ENCODE data around the gene CYP4B1.
"Not testable (repeated sequence)": the region's sequence is repeated elsewhere in the genome, so short reads cannot be mapped to it uniquely, and the experiment has no call there.

Gene CYP4B1

DNA sequence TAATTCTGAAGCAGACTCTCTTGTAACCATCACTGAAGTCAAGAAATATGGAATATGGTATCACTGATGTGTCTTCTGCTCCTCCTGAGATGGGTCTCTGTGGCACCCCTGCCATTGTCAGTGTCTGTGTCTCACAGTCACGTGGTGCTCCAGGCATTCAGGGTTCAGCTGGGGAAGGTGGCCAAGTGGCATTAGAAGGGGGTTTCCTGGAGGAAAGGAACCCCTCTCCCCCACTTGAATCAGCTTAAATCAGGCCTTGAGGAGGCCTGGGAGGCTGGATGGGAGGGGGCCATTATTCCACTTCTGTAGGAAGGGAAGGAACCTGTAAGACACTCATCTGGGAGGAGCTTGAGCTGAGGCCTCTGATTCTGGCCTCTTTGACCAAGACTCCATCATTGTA lies 20.5 kb downstream of the CYP4B1 start:
- peaks cover 30% of the 10 kb centered on the region for H3K27me3 Mint-ChIP-seq
- H3K9me3 Mint-ChIP-seq = no peaks in the 10 kb centered on the region
- H3K4me3 Mint-ChIP-seq = no peak overlapping the region
- H3K4me1 Mint-ChIP-seq = no peaks in the 10 kb centered on the region
- H3K36me3 Mint-ChIP-seq = no peaks in the 10 kb centered on the region
- no peak overlapping the region for H3K27ac Mint-ChIP-seq
- ATAC-seq = no peak

DNA sequence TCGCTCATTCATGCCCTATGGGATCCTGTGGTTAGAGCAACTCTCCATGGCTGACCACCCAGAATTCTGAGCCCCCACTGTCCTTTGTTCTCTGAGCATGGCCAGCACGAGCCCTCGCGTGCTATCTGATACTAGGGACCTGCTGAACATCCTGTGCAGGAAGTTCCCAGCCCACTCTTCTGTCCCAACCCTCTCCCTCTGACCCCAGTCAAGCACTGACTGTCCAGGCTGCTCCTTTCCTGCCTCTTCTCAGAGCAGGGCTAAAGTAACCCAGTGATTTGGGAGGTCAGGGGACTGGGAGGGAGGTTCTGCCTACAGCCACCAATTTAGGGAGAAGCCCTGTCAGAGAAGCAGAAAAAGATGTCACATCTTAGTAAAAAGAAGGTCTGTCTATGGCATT lies 21.2 kb downstream of the CYP4B1 start:
- no peaks in the 10 kb centered on the region for H3K36me3 Mint-ChIP-seq
- peaks cover 26% of the 10 kb centered on the region for H3K27me3 Mint-ChIP-seq
- no peaks in the 10 kb centered on the region for H3K4me1 Mint-ChIP-seq
- ATAC-seq = no peak
- no peak overlapping the region for H3K27ac Mint-ChIP-seq
- no peaks in the 10 kb centered on the region for H3K9me3 Mint-ChIP-seq
- H3K4me3 Mint-ChIP-seq = no peak overlapping the region

DNA sequence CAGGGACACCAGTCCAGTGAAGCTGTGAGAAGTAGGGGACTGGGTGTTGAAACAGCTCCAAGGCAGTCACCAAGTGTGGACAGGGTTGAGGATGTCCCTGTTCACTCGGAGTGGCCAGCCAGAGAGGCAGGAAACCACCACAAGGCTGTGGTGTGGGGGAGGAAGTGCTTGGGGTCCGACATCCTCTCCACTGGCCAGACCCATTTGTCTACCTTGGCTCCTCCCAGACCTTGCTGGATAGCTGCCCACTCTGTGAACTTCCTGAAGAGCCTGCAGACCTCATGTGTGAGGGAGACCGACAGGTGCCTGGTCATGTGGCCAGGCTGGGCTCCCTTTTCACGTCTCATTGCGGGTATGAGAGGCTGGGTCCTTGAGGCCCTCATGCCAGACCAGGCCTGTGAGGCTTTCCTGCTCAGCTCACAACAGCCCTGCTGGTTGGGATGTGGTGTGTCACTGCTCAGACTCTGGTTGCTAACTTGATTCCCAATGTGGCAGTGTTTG lies 21.8 kb downstream of the CYP4B1 start:
- peaks cover 26% of the 10 kb centered on the region for H3K27me3 Mint-ChIP-seq
- H3K9me3 Mint-ChIP-seq = no peaks in the 10 kb centered on the region
- H3K4me3 Mint-ChIP-seq = no peak overlapping the region
- no peaks in the 10 kb centered on the region for H3K36me3 Mint-ChIP-seq
- no peak for ATAC-seq
- H3K27ac Mint-ChIP-seq = no peak overlapping the region
- H3K4me1 Mint-ChIP-seq = no peaks in the 10 kb centered on the region

DNA sequence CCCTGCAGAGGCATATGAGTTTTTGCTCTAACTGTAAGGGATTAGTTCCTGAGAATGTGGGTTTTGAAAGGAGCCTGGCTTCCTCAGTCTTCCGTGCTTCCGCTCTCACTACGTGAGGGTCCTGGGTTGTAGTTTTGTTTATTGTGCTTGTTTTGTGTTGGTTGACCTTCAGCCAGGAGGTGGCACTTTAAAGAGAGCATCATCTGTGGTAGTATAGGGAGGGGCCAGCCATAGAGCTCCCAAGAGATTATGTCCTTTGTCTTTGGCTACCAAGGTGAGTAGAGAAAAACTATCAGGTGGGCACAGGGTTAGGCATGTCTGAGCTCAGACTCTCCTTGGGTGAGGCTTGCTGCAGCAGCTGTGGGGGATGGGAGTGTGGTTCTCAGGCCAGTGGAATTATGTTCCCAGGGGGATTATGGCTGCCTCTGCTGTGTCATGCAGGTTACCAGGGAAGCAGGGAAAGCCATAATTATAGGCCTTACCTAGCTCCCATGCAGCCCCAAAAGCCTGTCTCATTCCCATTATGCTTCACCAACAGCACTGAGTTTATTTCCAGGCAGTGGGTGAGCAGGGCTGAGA lies 23.5 kb downstream of the CYP4B1 start:
- Mint-ChIP-seq H3K27ac (no peak overlapping the region), H3K4me3 (no peak overlapping the region), H3K9me3 (no peaks in the 10 kb centered on the region), H3K36me3 (no peaks in the 10 kb centered on the region), H3K4me1 (no peaks in the 10 kb centered on the region), H3K27me3 (peaks cover 19% of the 10 kb centered on the region)
- no peak for ATAC-seq

DNA sequence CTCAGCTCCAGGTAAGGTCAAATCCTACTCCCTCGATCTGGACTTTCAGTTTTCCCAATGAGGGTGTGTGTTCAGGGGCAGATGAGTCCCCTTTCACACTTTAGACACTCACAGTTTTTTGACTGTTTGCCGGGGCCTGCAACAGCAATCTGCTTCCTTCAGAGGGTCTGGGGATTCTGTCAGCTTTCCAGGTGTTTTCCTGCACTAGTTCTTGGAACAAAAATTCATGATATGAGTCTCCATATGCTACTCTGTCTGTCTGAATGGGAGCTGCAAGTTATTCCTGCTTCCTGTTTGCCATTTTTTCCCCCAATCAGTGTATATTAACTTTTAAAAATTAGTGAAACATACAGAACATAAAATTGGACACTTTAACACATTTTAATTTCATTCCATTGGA lies 24.3 kb downstream of the CYP4B1 start:
- no peaks in the 10 kb centered on the region for H3K4me1 Mint-ChIP-seq
- no peak overlapping the region for H3K4me3 Mint-ChIP-seq
- H3K36me3 Mint-ChIP-seq = no peaks in the 10 kb centered on the region
- peaks cover 17% of the 10 kb centered on the region for H3K27me3 Mint-ChIP-seq
- no peak overlapping the region for H3K27ac Mint-ChIP-seq
- ATAC-seq = no peak
- H3K9me3 Mint-ChIP-seq = no peaks in the 10 kb centered on the region

DNA sequence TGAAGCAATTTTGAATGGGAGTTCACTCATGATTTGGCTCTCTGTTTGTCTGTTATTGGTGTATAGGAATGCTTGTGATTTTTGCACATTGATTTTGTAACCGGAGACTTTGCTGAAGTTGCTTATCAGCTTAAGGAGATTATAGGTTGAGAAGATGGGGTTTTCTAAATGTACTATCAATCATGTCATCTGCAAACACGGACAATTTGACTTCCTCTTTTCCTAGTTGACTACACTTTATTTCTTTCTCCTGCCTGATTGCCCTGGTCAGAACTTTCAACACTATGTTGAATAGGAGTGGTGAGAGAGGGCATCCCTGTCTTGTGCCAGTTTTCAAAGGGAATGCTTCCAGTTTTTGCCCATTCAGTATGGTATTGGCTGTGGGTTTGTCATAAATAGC lies 28.0 kb downstream of the CYP4B1 start:
- not testable (repeated sequence) for H3K4me3 Mint-ChIP-seq, ATAC-seq, H3K36me3 Mint-ChIP-seq, H3K27ac Mint-ChIP-seq, H3K4me1 Mint-ChIP-seq, H3K27me3 Mint-ChIP-seq, H3K9me3 Mint-ChIP-seq

DNA sequence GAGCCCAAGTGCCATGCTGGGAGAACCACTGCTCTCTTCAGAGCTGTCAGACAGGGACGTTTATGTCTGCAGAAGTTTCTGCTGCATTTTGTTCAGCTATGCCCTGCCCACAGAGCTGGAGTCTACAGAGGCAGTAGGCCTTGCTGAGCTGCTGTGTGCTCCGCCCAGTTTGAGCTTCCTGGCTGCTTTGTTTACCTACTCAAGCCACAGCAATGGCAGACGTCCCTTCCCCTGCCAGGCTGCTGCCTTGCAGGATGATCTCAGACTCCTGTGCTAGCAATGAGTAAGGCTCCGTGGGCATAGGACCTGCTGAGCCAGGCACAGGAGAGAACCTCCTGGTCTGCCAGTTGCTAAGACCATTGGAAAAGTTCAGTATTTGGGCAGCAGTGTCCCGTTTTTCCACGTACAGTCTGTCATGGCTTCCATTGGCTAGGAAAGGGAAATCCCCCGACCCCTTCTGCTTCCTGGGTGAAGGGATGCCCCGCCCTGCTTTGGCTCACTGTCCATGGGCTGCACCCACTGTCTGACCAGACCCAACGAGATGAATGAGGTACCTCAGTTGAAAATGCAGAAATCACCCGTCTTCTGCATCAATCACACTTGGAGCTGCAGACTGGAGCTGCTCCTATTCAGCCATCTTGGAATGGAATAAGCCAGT lies 31.9 kb downstream of the CYP4B1 start:
- Mint-ChIP-seq H3K4me1 (no peaks in the 10 kb centered on the region), H3K27ac (no peak overlapping the region), H3K9me3 (no peaks in the 10 kb centered on the region), H3K27me3 (peaks cover 36% of the 10 kb centered on the region), H3K4me3 (no peak overlapping the region), H3K36me3 (no peaks in the 10 kb centered on the region)
- ATAC-seq = no peak

DNA sequence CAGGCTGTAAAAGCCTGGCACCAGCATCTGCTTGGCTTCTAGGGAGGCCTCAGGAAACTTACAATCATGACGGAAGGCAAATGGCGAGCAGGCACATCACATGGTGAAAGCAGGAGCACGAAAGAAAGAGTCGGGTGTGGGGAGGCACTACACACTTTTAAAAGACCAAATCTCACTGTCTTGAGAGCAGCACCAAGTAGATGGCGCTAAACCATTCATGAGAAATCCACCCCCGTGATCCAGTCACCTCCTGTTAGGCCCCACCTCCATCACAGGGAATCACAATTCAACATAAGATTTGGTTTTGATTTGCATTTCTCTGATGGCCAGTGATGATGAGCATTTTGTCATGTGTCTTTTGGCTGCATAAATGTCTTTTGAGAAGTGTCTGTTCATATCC lies 36.6 kb downstream of the CYP4B1 start:
- not testable (repeated sequence) for ATAC-seq, H3K27ac Mint-ChIP-seq, H3K9me3 Mint-ChIP-seq, H3K36me3 Mint-ChIP-seq, H3K4me3 Mint-ChIP-seq, H3K4me1 Mint-ChIP-seq
- H3K27me3 Mint-ChIP-seq = peaks cover 36% of the 10 kb centered on the region

DNA sequence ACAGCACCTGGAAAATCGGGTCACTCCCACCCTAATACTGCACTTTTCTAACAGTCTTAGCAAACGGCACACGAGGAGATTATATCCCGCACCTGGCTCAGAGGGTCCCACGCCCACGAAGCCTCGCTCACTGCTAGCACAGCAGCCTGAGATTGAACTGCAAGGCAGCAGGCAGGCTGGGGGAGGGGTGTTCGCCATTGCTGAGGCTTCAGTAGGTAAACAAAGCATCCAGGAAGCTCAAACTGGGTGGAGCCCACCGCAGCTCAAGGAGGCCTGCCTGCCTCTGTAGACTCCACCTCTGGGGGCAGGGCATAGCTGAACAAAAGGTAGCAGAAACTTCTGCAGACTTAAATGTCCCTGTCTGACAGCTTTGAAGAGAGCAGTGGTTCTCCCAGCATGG lies 47.5 kb downstream of the CYP4B1 start:
- not testable (repeated sequence) for H3K27ac Mint-ChIP-seq, H3K9me3 Mint-ChIP-seq

DNA sequence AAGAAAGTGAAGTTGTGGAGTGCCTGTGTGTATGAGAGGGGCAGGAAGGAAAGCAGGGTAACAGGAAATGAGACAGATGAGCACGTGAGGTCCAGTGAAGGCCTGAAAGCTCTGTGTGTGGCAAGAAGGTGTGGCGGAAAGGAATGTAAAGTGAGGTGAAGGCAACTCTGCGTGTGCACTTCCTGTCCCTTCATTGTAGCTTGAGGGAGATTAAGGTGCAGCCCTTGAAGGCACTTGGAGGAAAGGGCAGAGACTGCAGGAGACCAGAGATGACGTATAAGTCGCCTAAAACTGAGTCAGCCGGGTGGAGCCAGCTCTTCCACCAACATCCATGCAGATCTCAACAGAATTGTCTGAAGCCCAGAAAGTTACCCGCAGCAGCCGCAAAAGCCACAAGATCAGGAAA lies 58.8 kb downstream of the CYP4B1 start:
- H3K27ac Mint-ChIP-seq, H3K9me3 Mint-ChIP-seq, ATAC-seq, H3K4me3 Mint-ChIP-seq, H3K36me3 Mint-ChIP-seq, H3K4me1 Mint-ChIP-seq: not testable (repeated sequence)
- H3K27me3 Mint-ChIP-seq = peaks cover 37% of the 10 kb centered on the region

More for the DNA sequence above, 47.5 kb downstream of the CYP4B1 start:
- not testable (repeated sequence) for H3K36me3 Mint-ChIP-seq, ATAC-seq, H3K4me3 Mint-ChIP-seq, H3K4me1 Mint-ChIP-seq
- peaks cover 46% of the 10 kb centered on the region for H3K27me3 Mint-ChIP-seq

DNA sequence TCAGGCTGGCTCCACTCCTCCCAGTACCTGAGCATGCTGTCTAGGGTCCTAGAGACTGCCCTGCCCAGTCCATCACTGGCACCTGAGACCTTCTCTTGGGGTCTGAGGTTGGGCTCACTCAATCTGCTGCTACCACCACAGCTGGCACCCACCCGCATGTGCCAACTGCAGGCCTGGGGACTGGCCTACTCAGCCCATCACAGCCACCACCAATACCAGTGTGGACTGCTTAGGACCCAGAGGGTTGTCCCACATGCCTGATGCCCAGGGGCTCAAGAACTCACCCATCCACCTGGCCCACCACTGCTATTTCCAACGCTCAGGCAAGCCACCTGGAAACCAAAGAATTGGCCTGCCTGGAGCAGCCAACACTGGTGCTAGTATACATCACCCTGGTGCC lies 63.5 kb downstream of the CYP4B1 start:
- no peak for ATAC-seq
- Mint-ChIP-seq H3K36me3 (no peaks in the 10 kb centered on the region), H3K4me1 (no peaks in the 10 kb centered on the region), H3K9me3 (peaks cover 17% of the 10 kb centered on the region), H3K27me3 (peaks cover 63% of the 10 kb centered on the region), H3K27ac (no peak overlapping the region), H3K4me3 (no peak overlapping the region)

Data from stimulated activated memory B cell treated with anti-CD40 and anti-IgM and Interleukin-4, amounts not matched to agents 10 μg/mL and 1 μg/mL and 100 μg/mL, for 72 hours (primary cell).